Retinal pigment epithelial cell (primary cell): ENCODE measurements around the gene ALKAL2.

Experiments used
- DNase-seq: peaks from one replicate; pipeline ENCODE4 v3.0.0-alpha.2; 2010; ENCODE audit warnings: low read depth
- H3K4me3 ChIP-seq: 2 replicates; pipeline ENCODE4 v1.5.1; 2011; ENCODE audit warnings: mild to moderate bottlenecking, low read length, control low read depth, moderate library complexity
- CTCF ChIP-seq: conservative IDR thresholded peaks from 2 replicates; pipeline ENCODE4 v1.5.1; 2011; ENCODE audit warnings: low read depth, low read length, control low read depth, inconsistent platforms

ALKAL2 gene

GRCh38 chr2:255195-255594, 32.7 kb downstream of the ALKAL2 start:
- no peak for TF ChIP-seq CTCF
- H3K4me3 ChIP-seq, result no peak overlapping the region
- DNase-seq, result no peak

GRCh38 chr2:254241-254640, 33.6 kb downstream of the ALKAL2 start:
- TF ChIP-seq CTCF, result no peak
- no peak overlapping the region for H3K4me3 ChIP-seq
- DNase-seq, result no peak

- H3K4me3 ChIP-seq, result no peak overlapping the region
- no peak for TF ChIP-seq CTCF
- DNase-seq, result no peak
Measured at GRCh38 chr2:253202-253638, 34.7 kb downstream of the ALKAL2 start.

GRCh38 chr2:252001-252602, 35.8 kb downstream of the ALKAL2 start:
- DNase-seq, result no peak
- no peak overlapping the region for H3K4me3 ChIP-seq
- no peak for TF ChIP-seq CTCF

GRCh38 chr2:249538-250042, 38.3 kb downstream of the ALKAL2 start:
- TF ChIP-seq CTCF, result no peak
- no peak overlapping the region for H3K4me3 ChIP-seq
- DNase-seq, result no peak

- no peak for TF ChIP-seq CTCF
Measured at GRCh38 chr2:248724-249123, 39.2 kb downstream of the ALKAL2 start.

GRCh38 chr2:246489-247144, 41.3 kb downstream of the ALKAL2 start:
- no peak for DNase-seq
- H3K4me3 ChIP-seq, result no peak overlapping the region
- TF ChIP-seq CTCF, result peak; percentile 68

More at GRCh38 chr2:248724-249123, 39.2 kb downstream of the ALKAL2 start:
- H3K4me3 ChIP-seq, result no peak overlapping the region
- no peak for DNase-seq
